ENCODE results near the gene SIPA1L3.

The SIPA1L3 gene

DNA sequence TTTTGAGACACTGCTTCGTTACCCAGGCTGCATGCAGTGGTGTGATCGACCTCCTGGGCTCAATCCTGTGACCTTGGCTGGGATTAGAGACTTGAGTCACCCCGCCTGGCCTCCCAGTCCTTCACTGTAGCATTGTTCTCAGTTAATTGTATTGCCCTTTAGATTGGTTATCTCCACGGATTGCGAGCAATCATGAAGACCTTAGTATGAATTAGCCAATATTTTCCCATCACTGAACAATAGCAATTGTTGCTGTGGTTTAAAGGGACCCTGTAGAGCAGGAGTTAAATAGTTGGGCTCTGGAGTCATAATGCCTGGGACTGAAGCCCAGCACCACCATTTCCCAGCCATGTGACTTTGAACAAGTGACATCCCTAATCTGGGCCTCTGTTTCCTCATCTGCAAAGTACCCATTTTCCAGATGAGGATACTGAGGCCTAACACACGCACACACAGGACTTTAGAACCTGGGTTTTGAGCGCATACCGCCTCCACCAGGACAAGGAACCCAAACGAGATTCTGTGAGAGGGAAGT is 340.8 kb downstream of the SIPA1L3 start:
- POLR2A ChIA-PET (ENCODE audit: low non-redundant PET), result no interaction called here
- TF ChIP-seq, protein P1, sequence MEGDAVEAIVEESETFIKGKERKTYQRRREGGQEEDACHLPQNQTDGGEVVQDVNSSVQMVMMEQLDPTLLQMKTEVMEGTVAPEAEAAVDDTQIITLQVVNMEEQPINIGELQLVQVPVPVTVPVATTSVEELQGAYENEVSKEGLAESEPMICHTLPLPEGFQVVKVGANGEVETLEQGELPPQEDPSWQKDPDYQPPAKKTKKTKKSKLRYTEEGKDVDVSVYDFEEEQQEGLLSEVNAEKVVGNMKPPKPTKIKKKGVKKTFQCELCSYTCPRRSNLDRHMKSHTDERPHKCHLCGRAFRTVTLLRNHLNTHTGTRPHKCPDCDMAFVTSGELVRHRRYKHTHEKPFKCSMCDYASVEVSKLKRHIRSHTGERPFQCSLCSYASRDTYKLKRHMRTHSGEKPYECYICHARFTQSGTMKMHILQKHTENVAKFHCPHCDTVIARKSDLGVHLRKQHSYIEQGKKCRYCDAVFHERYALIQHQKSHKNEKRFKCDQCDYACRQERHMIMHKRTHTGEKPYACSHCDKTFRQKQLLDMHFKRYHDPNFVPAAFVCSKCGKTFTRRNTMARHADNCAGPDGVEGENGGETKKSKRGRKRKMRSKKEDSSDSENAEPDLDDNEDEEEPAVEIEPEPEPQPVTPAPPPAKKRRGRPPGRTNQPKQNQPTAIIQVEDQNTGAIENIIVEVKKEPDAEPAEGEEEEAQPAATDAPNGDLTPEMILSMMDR (conservative IDR thresholded peaks at IDR 0.05; ENCODE audit: low read depth), result no peak
- CTCF ChIA-PET, result interaction anchor here (0.8 to 2.2 kb wide), 2 partner anchors 88 to 345 kb away, joined by 4 to 12 read pairs; partner anchors contain the start of gene CATSPERG

DNA sequence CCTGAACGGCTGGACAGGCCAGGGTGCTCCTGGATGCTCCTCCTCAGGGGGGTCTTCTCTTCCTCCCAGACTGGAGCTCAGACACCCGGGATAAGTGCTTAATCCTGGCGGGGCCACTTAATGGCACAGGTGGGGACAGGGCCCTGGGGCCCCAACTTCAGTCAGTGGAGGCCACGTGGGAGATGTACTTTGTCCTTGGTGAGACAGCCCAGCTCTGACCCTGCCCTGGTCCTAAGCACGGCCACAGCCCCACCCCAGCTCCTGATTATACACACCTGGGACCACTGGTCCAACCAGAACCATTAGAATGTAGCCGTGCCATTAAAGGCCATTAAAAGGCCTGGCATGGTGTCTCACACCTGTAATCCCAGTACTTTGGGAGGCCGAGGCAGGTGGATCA is 341.4 kb downstream of the SIPA1L3 start:
- no peak for DNase-seq (ENCODE audit: low spot score)
- CTCF ChIA-PET, result interaction anchor here (0.8 kb wide), 1 partner anchor 346 kb away, joined by 4 read pairs; no protein-coding TSS in a partner anchor
- TF ChIP-seq, protein P1 (conservative IDR thresholded peaks at IDR 0.05; ENCODE audit: low read depth), result no peak
- POLR2A ChIA-PET (ENCODE audit: low non-redundant PET), result interaction anchor here (0.6 kb wide), 1 partner anchor 17 kb away, joined by 7 read pairs; no protein-coding TSS in a partner anchor
- H3K27ac ChIP-seq, result peak overlapping the region; percentile 87

More for the DNA sequence above, 340.8 kb downstream of the SIPA1L3 start:
- peak overlapping the region; percentile 87; the same call in 1 of the 2 replicates for H3K27ac ChIP-seq
- no peak for DNase-seq (ENCODE audit: low spot score)

DNA sequence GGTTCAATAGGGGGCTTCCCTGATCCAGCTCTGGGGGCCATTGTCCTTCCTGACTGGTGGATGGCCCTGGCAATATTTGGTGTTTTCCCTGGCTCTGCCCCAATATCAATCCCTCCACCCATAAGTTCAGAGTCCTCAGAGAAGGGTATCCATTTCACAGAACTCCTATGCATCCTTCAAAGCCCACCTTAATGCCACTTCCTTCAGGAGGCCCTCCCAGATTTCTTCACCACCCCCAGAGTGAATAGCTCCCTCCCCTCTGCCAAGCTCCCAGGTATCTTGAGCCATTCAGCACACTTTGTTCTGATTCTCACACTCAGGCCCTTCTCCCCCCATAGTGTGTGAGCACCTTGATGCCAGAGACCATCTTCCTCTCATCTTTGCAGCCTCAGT is 343.4 kb downstream of the SIPA1L3 start:
- CTCF ChIA-PET, result interaction anchor here (0.6 to 1.7 kb wide), 4 partner anchors 26 to 85 kb away, joined by 3 to 8 read pairs (median 4); partner anchors contain the start of genes CATSPERG and KCNK6

DNA sequence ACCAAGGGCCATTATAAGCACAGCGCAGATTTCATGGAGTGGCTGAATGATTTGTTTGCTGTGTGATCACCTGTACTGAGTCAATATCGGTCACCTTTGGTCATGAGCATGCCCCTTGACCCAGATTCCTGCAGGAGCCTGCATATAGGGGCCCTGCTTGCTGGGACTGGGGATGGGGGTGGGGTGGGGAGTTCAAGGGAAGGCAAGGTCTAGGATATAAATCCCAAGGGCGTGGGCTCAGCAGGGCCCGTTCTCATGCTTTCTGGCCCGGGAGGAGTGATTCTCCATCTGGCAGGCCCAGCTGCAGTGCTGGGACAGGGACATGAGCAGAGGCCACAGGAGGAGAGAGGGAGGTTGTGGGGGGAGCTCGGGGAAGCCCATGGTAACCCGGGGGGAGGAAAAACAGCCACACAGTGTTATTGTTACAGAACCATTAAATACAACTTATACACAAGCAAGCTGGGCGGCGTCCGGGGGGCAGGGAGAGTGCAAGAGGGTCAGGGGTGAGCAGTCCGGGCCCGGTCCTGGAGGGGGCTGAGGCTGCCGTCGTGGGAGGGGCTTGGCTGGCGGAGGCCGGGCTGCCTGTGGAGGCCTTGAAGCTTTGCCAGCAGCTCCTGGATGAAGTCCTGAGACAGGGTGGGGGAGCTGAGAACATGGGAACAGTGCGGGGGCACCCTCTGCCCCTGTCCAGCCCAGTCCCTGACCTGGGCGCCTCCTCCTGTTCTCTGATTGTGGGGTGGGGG is 344.0 kb downstream of the SIPA1L3 start:
- POLR2A ChIA-PET (ENCODE audit: low non-redundant PET), result interaction anchor here (0.5 to 1.1 kb wide), 2 partner anchors 14 to 69 kb away, joined by 4 to 6 read pairs; partner anchors contain the start of gene SPINT2
- no peak for DNase-seq (ENCODE audit: low spot score)
- TF ChIP-seq, protein P1 (conservative IDR thresholded peaks at IDR 0.05; ENCODE audit: low read depth), result no peak
- peak overlapping the region; percentile 87 for H3K27ac ChIP-seq
- CTCF ChIA-PET, result interaction anchor here (0.8 to 1.7 kb wide), 4 partner anchors 7 to 352 kb away, joined by 4 to 8 read pairs (median 4); partner anchors contain the start of gene KCNK6

More for the DNA sequence above, 343.4 kb downstream of the SIPA1L3 start:
- no peak for DNase-seq (ENCODE audit: low spot score)
- peak overlapping the region; percentile 87 for H3K27ac ChIP-seq
- TF ChIP-seq, protein P1 (conservative IDR thresholded peaks at IDR 0.05; ENCODE audit: low read depth), result no peak
- POLR2A ChIA-PET (ENCODE audit: low non-redundant PET), result interaction anchor here (0.5 kb wide), 1 partner anchor 70 kb away, joined by 4 read pairs; no protein-coding TSS in a partner anchor

DNA sequence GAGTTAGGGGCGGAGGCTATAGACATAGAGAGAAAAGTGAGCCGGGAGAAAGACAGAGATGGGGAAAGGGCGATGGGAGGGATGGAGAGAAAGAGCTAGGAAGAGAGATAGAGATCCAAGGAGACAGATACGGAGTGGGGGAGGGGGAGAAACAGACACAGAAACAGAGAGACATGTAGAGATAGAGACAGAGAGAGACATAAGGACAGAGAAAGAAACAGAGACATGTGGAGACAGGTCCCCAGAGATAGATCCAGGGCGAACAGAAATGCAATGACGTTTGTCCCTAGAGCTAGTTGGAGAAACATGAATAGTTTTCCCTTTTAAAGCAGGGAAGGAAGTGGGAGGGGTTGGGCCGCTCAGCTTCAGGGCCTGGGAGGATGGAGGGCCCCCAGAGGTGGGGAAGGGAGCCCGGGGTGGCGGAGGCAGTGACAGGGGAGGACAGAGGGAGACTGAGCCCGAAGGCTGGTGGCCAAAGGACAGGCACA is 344.6 kb downstream of the SIPA1L3 start:
- POLR2A ChIA-PET (ENCODE audit: low non-redundant PET), result interaction anchor here (1.1 kb wide), 1 partner anchor 13 kb away, joined by 6 read pairs; the partner anchor contains the start of gene SPINT2

More for the DNA sequence above, 344.6 kb downstream of the SIPA1L3 start:
- CTCF ChIA-PET, result interaction anchor here (0.8 to 1.3 kb wide), 3 partner anchors 8 to 353 kb away, joined by 4 to 8 read pairs (median 5); no protein-coding TSS in a partner anchor
- H3K27ac ChIP-seq, result peak overlapping the region; percentile 87
- TF ChIP-seq, protein P1 (conservative IDR thresholded peaks at IDR 0.05; ENCODE audit: low read depth), result no peak
- DNase-seq (ENCODE audit: low spot score), result no peak

All from RWPE1 (cell line).